Breast epithelium (tissue), 4 donors: ENCODE results near the gene SIRPB1. TPM values are rescaled to one million over a fixed set of nuclear protein-coding genes. Genes with fewer than 3 reads are reported as not detected.

Experiments
- DNase-seq, 2 donors: peaks; one replicate each; pipeline ENCODE4 v3.0.0-alpha.2; 2019; ENCODE audit warnings: low spot score in 2 of 2
- H3K27ac ChIP-seq, 2 donors: fragments of 200-600 bp; sonication (generic) in 1 of 2; one replicate each; pipeline ENCODE4 v1.5.1; 2016 to 2019; ENCODE audit warnings: mild to moderate bottlenecking in 1 of 2
- H3K27me3 ChIP-seq, 2 donors: fragments of 200-600 bp; sonication (generic) in 1 of 2; one replicate each; pipeline versions ENCODE4 v1.5.1 to v1.6.0; 2017 to 2019; ENCODE audit warnings: control low read depth in 1 of 2, mild to moderate bottlenecking in 1 of 2
- H3K36me3 ChIP-seq: fragments of 200-600 bp; one replicate; pipeline ENCODE4 v1.5.1; 2019
- H3K4me1 ChIP-seq, 2 donors: fragments of 200-600 bp; sonication (generic); one replicate each; pipeline ENCODE4 v1.5.1; 2016 to 2019; ENCODE audit warnings: control low read depth in 1 of 2
- H3K4me3 ChIP-seq, 3 donors: fragments of 200-600 bp; sonication (generic); 1 replicate in 2 of 3; 2 replicates in 1 of 3; pipeline ENCODE4 v1.5.1; 2016 to 2019; ENCODE audit warnings: mild to moderate bottlenecking in 3 of 3, moderate library complexity in 2 of 3
- H3K9me3 ChIP-seq, 2 donors: fragments of 200-600 bp; sonication (generic) in 1 of 2; one replicate each; pipeline ENCODE4 v1.5.1; 2016 to 2019; ENCODE audit warnings: control low read depth in 1 of 2
- CTCF ChIP-seq, 3 donors: fragments of 450-650 bp; IDR thresholded peaks; one replicate each; pipeline ENCODE4 v1.5.1; 2016 to 2017; ENCODE audit warnings: antibody characterized with exemption in 3 of 3, mild to moderate bottlenecking in 3 of 3, moderate library complexity in 3 of 3
- POLR2A ChIP-seq: fragments of 450-650 bp; IDR thresholded peaks from one replicate; pipeline ENCODE4 v1.6.1; 2016; ENCODE audit warnings: antibody characterized with exemption, mild to moderate bottlenecking, moderate library complexity
- POLR2AphosphoS5 ChIP-seq, 3 donors: sonication (generic); formaldehyde crosslinking; IDR thresholded peaks; one replicate each; pipeline ENCODE4 v1.6.1; 2017; ENCODE audit warnings: antibody characterized with exemption in 3 of 3
- intact Hi-C: fragments of 100-400 bp; cut with DNase I; formaldehyde crosslinking; loops from one replicate; pipeline ENCODE4 v1.15.1; 2023; ENCODE audit warnings: low total_unique reads
- total RNA-seq, 3 donors: library from RNA; depleted of rRNA; stranded (reverse); fragments of >200 nt; gene quantifications; one replicate each; pipeline ENCODE4 v1.1.0, GENCODE V29; 2016

SIRPB1 gene
- total RNA-seq, 3 donors from 2014 or later: 2.6 to 8.5 (median 5.8) TPM

GRCh38 chr20:1625083-1625690 is 5.4 kb upstream of the SIRPB1 start:
- DNase-seq: no peak
- no peak for TF ChIP-seq CTCF (IDR thresholded peaks at IDR 0.05)
- no peak for TF ChIP-seq POLR2AphosphoS5 (IDR thresholded peaks at IDR 0.05)
- no peak for TF ChIP-seq POLR2A
- Histone ChIP-seq H3K4me1 (no peaks in the 10 kb centered on the region), H3K36me3 (no peaks in the 10 kb centered on the region), H3K27me3 (no peaks in the 10 kb centered on the region), H3K27ac (no peak overlapping the region), H3K4me3 (no peak overlapping the region), H3K9me3 (no peaks in the 10 kb centered on the region)
- intact Hi-C loops: loop anchor here (10.0 kb wide), 1 partner anchor 370 kb away; no protein-coding TSS in a partner anchor

GRCh38 chr20:1623501-1624205 is 3.8 kb upstream of the SIRPB1 start:
- DNase-seq: no peak
- Histone ChIP-seq H3K9me3 (peaks cover 7 to 8% of the 10 kb centered on the region in 2 donors), H3K4me1 (no peaks in the 10 kb centered on the region), H3K27ac (no peak overlapping the region), H3K36me3 (no peaks in the 10 kb centered on the region), H3K4me3 (no peak overlapping the region), H3K27me3 (no peaks in the 10 kb centered on the region)
- intact Hi-C loops: loop anchor here (10.0 kb wide), 1 partner anchor 369 kb away; no protein-coding TSS in a partner anchor
- TF ChIP-seq POLR2AphosphoS5 (IDR thresholded peaks at IDR 0.05) (no peak), CTCF (IDR thresholded peaks at IDR 0.05) (no peak), POLR2A (no peak)

GRCh38 chr20:1622450-1622849 is 2.6 kb upstream of the SIRPB1 start:
- Histone ChIP-seq H3K4me1 (no peaks in the 10 kb centered on the region), H3K36me3 (no peaks in the 10 kb centered on the region), H3K27ac (no peak overlapping the region), H3K27me3 (no peaks in the 10 kb centered on the region), H3K9me3 (peaks cover 8 to 14% of the 10 kb centered on the region in 2 donors), H3K4me3 (no peak overlapping the region)
- TF ChIP-seq POLR2A (no peak), POLR2AphosphoS5 (IDR thresholded peaks at IDR 0.05) (no peak), CTCF (IDR thresholded peaks at IDR 0.05) (no peak)
- intact Hi-C loops: loop anchor here (10.0 kb wide), 1 partner anchor 368 kb away; no protein-coding TSS in a partner anchor
- DNase-seq: no peak

- Histone ChIP-seq H3K4me3 (no peak overlapping the region), H3K36me3 (no peaks in the 10 kb centered on the region), H3K4me1 (no peaks in the 10 kb centered on the region), H3K27ac (no peak overlapping the region), H3K9me3 (peaks cover 8 to 14% of the 10 kb centered on the region in 2 donors), H3K27me3 (no peaks in the 10 kb centered on the region)
- no peak for TF ChIP-seq POLR2A
- no peak for TF ChIP-seq POLR2AphosphoS5 (IDR thresholded peaks at IDR 0.05)
- no peak for TF ChIP-seq CTCF (IDR thresholded peaks at IDR 0.05)
- DNase-seq: no peak
- intact Hi-C loops: loop anchor here (10.0 kb wide), 1 partner anchor 367 kb away; no protein-coding TSS in a partner anchor
Measured at GRCh38 chr20:1621316-1621715, 1.5 kb upstream of the SIRPB1 start.

- no peak for DNase-seq
- intact Hi-C loops: no loop called here
- H3K27me3 ChIP-seq: no peaks in the 10 kb centered on the region
Measured at GRCh38 chr20:1618954-1619540, 762 bp downstream of the SIRPB1 start.

More at GRCh38 chr20:1618954-1619540, 762 bp downstream of the SIRPB1 start:
- no peak for TF ChIP-seq POLR2AphosphoS5 (IDR thresholded peaks at IDR 0.05)
- H3K4me1 ChIP-seq: no peaks in the 10 kb centered on the region
- no peaks in the 10 kb centered on the region for H3K36me3 ChIP-seq
- no peak overlapping the region for H3K4me3 ChIP-seq
- H3K27ac ChIP-seq: no peak overlapping the region
- peaks cover 8 to 14% of the 10 kb centered on the region in 2 donors for H3K9me3 ChIP-seq
